ENCODE data around the gene ANKS1A. TPM values are rescaled to one million over a fixed set of nuclear protein-coding genes. Genes with fewer than 3 reads are reported as not detected.

The ANKS1A gene
- total RNA-seq, 1 experiment from 2014 or later, result 26.5 TPM

DNA sequence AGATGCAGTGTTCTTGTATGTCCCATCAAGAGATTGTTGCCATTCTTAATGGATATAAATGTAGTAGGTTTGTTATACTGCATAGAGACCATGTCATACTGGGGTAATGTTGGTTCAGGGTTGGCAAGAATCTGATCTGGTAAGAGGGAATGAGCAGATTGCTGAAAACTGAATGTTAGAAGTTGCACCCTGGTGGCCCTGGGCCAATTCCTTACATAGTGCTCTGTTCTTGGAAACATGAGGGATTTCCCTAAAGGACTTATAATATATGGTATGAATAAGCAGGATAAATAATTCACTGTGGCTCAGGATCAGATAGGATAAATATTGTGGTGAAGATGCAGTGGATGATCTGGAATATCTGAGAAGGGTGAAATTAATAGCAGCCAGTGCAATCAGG lies 70.2 kb downstream of the ANKS1A start:
- Histone ChIP-seq H3K9ac (ENCODE audit: extremely low read depth, insufficient read length, low read length) (no peak overlapping the region), H2BK15ac (ENCODE audit: low read depth, low read length) (no peak overlapping the region), H3K4me1 (ENCODE audit: insufficient read depth, low read length) (no peaks in the 10 kb centered on the region), H3K27ac (ENCODE audit: insufficient read length, low read depth, low read length) (no peak overlapping the region), H3K18ac (ENCODE audit: insufficient read length, low read depth, low read length) (no peak overlapping the region), H2BK20ac (ENCODE audit: low read depth, low read length, poor library complexity, severe bottlenecking) (no peak overlapping the region), H3K79me2 (ENCODE audit: insufficient read depth, low read length) (no peaks in the 10 kb centered on the region), H3K23ac (ENCODE audit: insufficient read length, low read depth, low read length) (no peak overlapping the region), H2AK5ac (ENCODE audit: insufficient read length, low read length) (no peak overlapping the region), H3K56ac (ENCODE audit: insufficient read length, low read depth, low read length) (no peak overlapping the region), H2BK120ac (ENCODE audit: low read depth, low read length, poor library complexity, severe bottlenecking) (no peak overlapping the region), H2AFZ (ENCODE audit: low read length) (no peak overlapping the region), H3K23me2 (ENCODE audit: insufficient read length, low read depth, low read length, poor library complexity, severe bottlenecking) (no peaks in the 10 kb centered on the region), H3K9me3 (ENCODE audit: control insufficient read depth, low read depth, low read length) (no peaks in the 10 kb centered on the region), H3K14ac (ENCODE audit: insufficient read depth, low read length) (no peak overlapping the region), H3K27me3 (ENCODE audit: insufficient read depth, low read length) (no peaks in the 10 kb centered on the region), H2BK5ac (ENCODE audit: insufficient read length, low read length) (no peak overlapping the region), H4K91ac (ENCODE audit: insufficient read length, low read depth, low read length) (no peak overlapping the region), H2BK12ac (ENCODE audit: insufficient read length, low read depth, low read length) (no peak overlapping the region), H3K4ac (ENCODE audit: low read depth, low read length) (no peak overlapping the region), H4K20me1 (ENCODE audit: control insufficient read depth, insufficient read depth, insufficient read length) (no peaks in the 10 kb centered on the region), H3K4me2 (ENCODE audit: insufficient read depth, insufficient read length, low read length) (no peak overlapping the region), H3K79me1 (ENCODE audit: insufficient read depth, low read depth, low read length, poor library complexity, severe bottlenecking) (no peaks in the 10 kb centered on the region), H4K5ac (ENCODE audit: insufficient read length, low read depth, low read length) (no peak overlapping the region), H4K8ac (replicated peaks; ENCODE audit: insufficient read length, low read depth, low read length) (no peak overlapping the region), H3T11ph (ENCODE audit: low read length) (no peak overlapping the region)
- H3K27me3 Mint-ChIP-seq (ENCODE audit: low read depth), result no peaks in the 10 kb centered on the region
- TF ChIP-seq CTCF (conservative IDR thresholded peaks at IDR 0.05), result no peak
- no peak overlapping the region for H3K4me3 Mint-ChIP-seq
- DNase-seq, result no peak
- no peaks in the 10 kb centered on the region for H3K4me1 Mint-ChIP-seq
- H3K9me3 Mint-ChIP-seq, result no peaks in the 10 kb centered on the region
- peaks cover 0 to 2% (median 0%) of the 10 kb centered on the region in 3 experiments; a peak in 1 of 7 replicates for H3K36me3 Mint-ChIP-seq (ENCODE audit: insufficient read depth in 1 of 3, low read depth in 3 of 3)
- no peak overlapping the region for H3K27ac Mint-ChIP-seq

All from H9 (cell line).